Osteoblast (primary cell): ENCODE measurements around the gene CNTRL. TPM values are rescaled to one million over a fixed set of nuclear protein-coding genes. Genes with fewer than 3 reads are reported as not detected.
A peak's percentile ranks its signal among the peaks of the same experiment; 100 is the strongest.

Experiments
- DNase-seq: peaks from one replicate; pipeline ENCODE4 v3.0.0; 2011; ENCODE audit warnings: low spot score, mixed read lengths; ENCODE audit not compliant: insufficient read length; ENCODE audit errors: missing footprints
- H2AFZ ChIP-seq: 2 replicates; pipeline ENCODE4 v1.6.0; 2011; ENCODE audit warnings: mild to moderate bottlenecking, low read length
- H3K27ac ChIP-seq: 2 replicates; pipeline ENCODE4 v1.5.1; 2011; ENCODE audit warnings: mild to moderate bottlenecking, low read depth, low read length, moderate library complexity
- H3K27me3 ChIP-seq: 2 replicates; pipeline ENCODE4 v1.6.0; 2012; ENCODE audit warnings: mild to moderate bottlenecking, control low read depth, inconsistent platforms, low read length, moderate library complexity; ENCODE audit not compliant: insufficient read depth
- H3K36me3 ChIP-seq: 2 replicates; pipeline ENCODE4 v1.5.1; 2011; ENCODE audit warnings: mild to moderate bottlenecking, low read length, control low read depth, moderate library complexity; ENCODE audit not compliant: insufficient read depth
- H3K4me1 ChIP-seq: 2 replicates; pipeline ENCODE4 v1.5.1; 2011; ENCODE audit warnings: mild to moderate bottlenecking, low read length, control low read depth, moderate library complexity; ENCODE audit not compliant: insufficient read depth
- H3K4me2 ChIP-seq: 2 replicates; pipeline ENCODE4 v1.6.0; 2011; ENCODE audit warnings: mild to moderate bottlenecking, low read length; ENCODE audit not compliant: insufficient read depth
- H3K4me3 ChIP-seq: fragments of 200-600 bp; sonication (generic); 3 replicates; pipeline ENCODE4 v1.5.1; 2012; ENCODE audit warnings: mild to moderate bottlenecking, low read length, inconsistent platforms; ENCODE audit not compliant: insufficient read depth
- H3K79me2 ChIP-seq: 2 replicates; pipeline ENCODE4 v1.6.0; 2012; ENCODE audit warnings: mild to moderate bottlenecking, low read length, control low read depth, inconsistent platforms; ENCODE audit not compliant: insufficient read depth
- H3K9me3 ChIP-seq: 2 replicates; pipeline ENCODE4 v1.5.1; 2011; ENCODE audit warnings: low read depth, low read length, control low read depth
- H4K20me1 ChIP-seq: 2 replicates; pipeline ENCODE4 v1.6.0; 2012; ENCODE audit warnings: mild to moderate bottlenecking, low read length, control low read depth; ENCODE audit not compliant: insufficient read depth
- CTCF ChIP-seq: IDR thresholded peaks from 2 replicates; pipeline ENCODE4 v1.5.1; 2011; ENCODE audit warnings: mild to moderate bottlenecking, low read depth, low read length, moderate library complexity; ENCODE audit errors: extremely low read depth
- total RNA-seq: library from RNA; depleted of rRNA; stranded (reverse); fragments of >200 nt; gene quantifications from 2 replicates; pipeline ENCODE4 v1.2.3, GENCODE V29; 2012

The CNTRL gene
- total RNA-seq, 1 donor = 8.7 TPM

- Histone ChIP-seq H3K4me3 (no peak overlapping the region), H3K27me3 (no peaks in the 10 kb centered on the region), H3K79me2 (no peaks in the 10 kb centered on the region), H4K20me1 (no peaks in the 10 kb centered on the region), H3K9me3 (no peaks in the 10 kb centered on the region), H3K27ac (no peak overlapping the region), H3K36me3 (peaks cover 22% of the 10 kb centered on the region), H3K4me2 (no peak overlapping the region), H2AFZ (no peak overlapping the region), H3K4me1 (peaks cover 13% of the 10 kb centered on the region)
- no peak for DNase-seq
- no peak for TF ChIP-seq CTCF
These were observed 85.3 kb downstream of the CNTRL start for GRCh38 chr9:121160025-121160424.

- Histone ChIP-seq H3K9me3 (no peaks in the 10 kb centered on the region), H3K79me2 (no peaks in the 10 kb centered on the region), H2AFZ (no peak overlapping the region), H3K27me3 (no peaks in the 10 kb centered on the region), H3K4me2 (no peak overlapping the region), H4K20me1 (no peaks in the 10 kb centered on the region), H3K4me1 (no peaks in the 10 kb centered on the region), H3K36me3 (peaks cover 34% of the 10 kb centered on the region), H3K27ac (no peak overlapping the region), H3K4me3 (no peak overlapping the region)
- TF ChIP-seq CTCF = no peak
- no peak for DNase-seq
These were observed 93.3 kb downstream of the CNTRL start for GRCh38 chr9:121168052-121168451.

GRCh38 chr9:121169094-121169601 is 94.4 kb downstream of the CNTRL start:
- Histone ChIP-seq H3K27ac (no peak overlapping the region), H3K9me3 (no peaks in the 10 kb centered on the region), H3K79me2 (no peaks in the 10 kb centered on the region), H3K27me3 (no peaks in the 10 kb centered on the region), H2AFZ (no peak overlapping the region), H3K4me3 (no peak overlapping the region), H3K36me3 (peaks cover 41% of the 10 kb centered on the region), H3K4me2 (no peak overlapping the region), H3K4me1 (no peaks in the 10 kb centered on the region), H4K20me1 (no peaks in the 10 kb centered on the region)
- TF ChIP-seq CTCF = peak; percentile 57
- DNase-seq = peak; percentile 46

- no peaks in the 10 kb centered on the region for H3K27me3 ChIP-seq
- no peak for TF ChIP-seq CTCF
- no peaks in the 10 kb centered on the region for H3K9me3 ChIP-seq
- H4K20me1 ChIP-seq = no peaks in the 10 kb centered on the region
- H3K4me2 ChIP-seq = no peak overlapping the region
- no peak overlapping the region for H2AFZ ChIP-seq
- no peak for DNase-seq
- H3K36me3 ChIP-seq = peaks cover 36% of the 10 kb centered on the region
- H3K79me2 ChIP-seq = no peaks in the 10 kb centered on the region
- no peak overlapping the region for H3K27ac ChIP-seq
- H3K4me3 ChIP-seq = no peak overlapping the region
- H3K4me1 ChIP-seq = no peaks in the 10 kb centered on the region
These were observed 96.5 kb downstream of the CNTRL start for GRCh38 chr9:121171236-121171635.
